Astrocyte of the spinal cord (primary cell): Measurements from ENCODE around the gene MYCBPAP.

Experiments used
- DNase-seq: peaks from one replicate; pipeline ENCODE4 v3.0.0; 2011; ENCODE audit warnings: low read depth, low spot score
- H3K4me3 ChIP-seq: 2 replicates; pipeline ENCODE4 v1.5.1; 2011; ENCODE audit warnings: low read depth, mild to moderate bottlenecking, low read length, moderate library complexity
- CTCF ChIP-seq: IDR thresholded peaks from 2 replicates; pipeline ENCODE4 v1.5.1; 2012; ENCODE audit warnings: low read depth, mild to moderate bottlenecking, low read length, inconsistent platforms
- in situ Hi-C: cut with HindIII; loops from 2 replicates; pipeline ENCODE4 v1.10.0; 2017; ENCODE audit warnings: low sequenced_read_pairs

The MYCBPAP gene

GRCh38 chr17:50561746-50562141, 53.5 kb downstream of the MYCBPAP start:
- in situ Hi-C loops, result no loop called here
- no peak for DNase-seq
- no peak for TF ChIP-seq CTCF
- H3K4me3 ChIP-seq, result no peak overlapping the region

GRCh38 chr17:50562242-50563091, 54.2 kb downstream of the MYCBPAP start:
- DNase-seq, result no peak
- no peak for TF ChIP-seq CTCF
- no peak overlapping the region for H3K4me3 ChIP-seq
- in situ Hi-C loops, result no loop called here

GRCh38 chr17:50563092-50563511, 54.9 kb downstream of the MYCBPAP start:
- in situ Hi-C loops, result no loop called here
- no peak for DNase-seq
- H3K4me3 ChIP-seq, result no peak overlapping the region
- no peak for TF ChIP-seq CTCF

GRCh38 chr17:50564916-50565315, 56.7 kb downstream of the MYCBPAP start:
- no peak for DNase-seq
- in situ Hi-C loops, result no loop called here
- no peak overlapping the region for H3K4me3 ChIP-seq

GRCh38 chr17:50565402-50566350, 57.4 kb downstream of the MYCBPAP start:
- H3K4me3 ChIP-seq, result no peak overlapping the region
- no peak for TF ChIP-seq CTCF
- in situ Hi-C loops, result no loop called here
- DNase-seq, result no peak

More at GRCh38 chr17:50564916-50565315, 56.7 kb downstream of the MYCBPAP start:
- no peak for TF ChIP-seq CTCF

- in situ Hi-C loops, result no loop called here
- H3K4me3 ChIP-seq, result no peak overlapping the region
- no peak for TF ChIP-seq CTCF
- no peak for DNase-seq
These were observed 58.6 kb downstream of the MYCBPAP start for GRCh38 chr17:50566886-50567285.
